HepG2 (cell line): ENCODE measurements around the gene MAT2A. TPM values are rescaled to one million over a fixed set of nuclear protein-coding genes. Genes with fewer than 3 reads are reported as not detected.

Source experiments
- CCAR2 ChIP-seq: fragments of 200-400 bp; formaldehyde crosslinking; optimal IDR thresholded peaks from 2 replicates; pipeline ENCODE3; 2018; ENCODE audit warnings: low read depth, mild to moderate bottlenecking, low read length, moderate library complexity
- MAZ ChIP-seq, 2 experiments: sonication (generic) in 1 of 2; formaldehyde crosslinking in 1 of 2; IDR thresholded peaks; 2 replicates each; pipeline versions ENCODE4 v1.5.0 to v1.6.1; 2012 to 2020; ENCODE audit warnings: low read depth in 2 of 2, mild to moderate bottlenecking in 2 of 2, borderline replicate concordance in 1 of 2, improper control_type of control experiment in 1 of 2, low read length in 1 of 2, missing genetic modification reagents in 1 of 2, moderate library complexity in 1 of 2
- MED8 ChIP-seq: sonication (generic); formaldehyde crosslinking; IDR thresholded peaks from 2 replicates; pipeline ENCODE4 v1.8.1; 2023; ENCODE audit warnings: mild to moderate bottlenecking, missing genetic modification reagents; ENCODE audit not compliant: insufficient replicate concordance
- ONECUT2 ChIP-seq: sonication (generic); formaldehyde crosslinking; IDR thresholded peaks from 2 replicates; pipeline ENCODE4 v1.4.0; 2020; ENCODE audit warnings: missing genetic modification reagents
- POLR2G ChIP-seq: fragments of 200-400 bp; formaldehyde crosslinking; IDR thresholded peaks from 2 replicates; pipeline ENCODE4 v1.6.1; 2018; ENCODE audit warnings: mild to moderate bottlenecking, low read depth, low read length, moderate library complexity
- RELA ChIP-seq: sonication (generic); formaldehyde crosslinking; IDR thresholded peaks from 2 replicates; pipeline ENCODE4 v1.4.0; 2020; ENCODE audit warnings: missing genetic modification reagents
- RFXANK ChIP-seq: IDR thresholded peaks from 2 replicates; pipeline ENCODE4 v1.6.1; 2016
- SIX1 ChIP-seq: sonication (generic); formaldehyde crosslinking; IDR thresholded peaks from 2 replicates; pipeline ENCODE4 v1.4.0; 2020; ENCODE audit warnings: missing genetic modification reagents, borderline replicate concordance
- THAP9 ChIP-seq: sonication (generic); formaldehyde crosslinking; IDR thresholded peaks from 2 replicates; pipeline ENCODE4; 2020; ENCODE audit warnings: missing genetic modification reagents, mild to moderate bottlenecking, borderline replicate concordance
- ZNF138 ChIP-seq: sonication (generic); formaldehyde crosslinking; IDR thresholded peaks from 2 replicates; pipeline ENCODE4 v1.5.0; 2020; ENCODE audit warnings: mild to moderate bottlenecking, low read depth, missing genetic modification reagents
- ZNF224 ChIP-seq: sonication (generic); formaldehyde crosslinking; IDR thresholded peaks from 2 replicates; pipeline ENCODE4 v1.5.0; 2020; ENCODE audit warnings: mild to moderate bottlenecking, missing genetic modification reagents
- ZNF260 ChIP-seq: sonication (generic); formaldehyde crosslinking; IDR thresholded peaks from 2 replicates; pipeline ENCODE4 v1.4.0; 2020; ENCODE audit warnings: missing genetic modification reagents, low read depth, mild to moderate bottlenecking, borderline replicate concordance
- ZNF296 ChIP-seq: sonication (generic); formaldehyde crosslinking; conservative IDR thresholded peaks from 2 replicates; pipeline ENCODE4 v1.5.0; 2020; ENCODE audit warnings: mild to moderate bottlenecking, missing genetic modification reagents
- ZNF362 ChIP-seq: sonication (generic); formaldehyde crosslinking; IDR thresholded peaks from 2 replicates; pipeline ENCODE4 v1.4.0; 2020; ENCODE audit warnings: missing genetic modification reagents, mild to moderate bottlenecking, borderline replicate concordance
- ZNF777 ChIP-seq: sonication (generic); formaldehyde crosslinking; IDR thresholded peaks from 2 replicates; pipeline ENCODE4 v1.4.0; 2020; ENCODE audit warnings: missing genetic modification reagents
- ZNF878 ChIP-seq: sonication (generic); formaldehyde crosslinking; IDR thresholded peaks from 2 replicates; pipeline ENCODE4 v1.8.1; 2023; ENCODE audit warnings: mild to moderate bottlenecking, missing genetic modification reagents, moderate library complexity
- polyA plus RNA-seq, 8 experiments: library from polyadenylated mRNA; depleted of rRNA in 3 of 8; stranded (reverse) in 7 of 8; unstranded in 1 of 8; fragments of >200 nt; fragmentation: Illumina TruSeq in 4 of 8; extraction: Trizol in 4 of 8; gene quantifications; 2 replicates each; pipeline versions ENCODE4 v1.2.1 to v1.2.3, GENCODE V29; 2011 to 2016; ENCODE audit warnings: low read depth in 4 of 8, missing spikeins in 1 of 8, mixed read lengths in 1 of 8; ENCODE audit not compliant: insufficient read depth in 1 of 8
- total RNA-seq, 5 experiments: library from RNA; depleted of rRNA; stranded (reverse); fragments of >200 nt; fragmentation: Illumina TruSeq; extraction: Trizol; gene quantifications; 2 replicates each; pipeline ENCODE4 v1.2.3, GENCODE V29; 2016; ENCODE audit warnings: low read depth in 1 of 5
- TF ChIP-seq, protein P1 (sequence below): sonication (generic); formaldehyde crosslinking; IDR thresholded peaks from 2 replicates; pipeline ENCODE4 v1.9.0; 2022; ENCODE audit warnings: missing genetic modification reagents, mild to moderate bottlenecking, borderline replicate concordance
- TF ChIP-seq, protein P2 (sequence below): sonication (generic); formaldehyde crosslinking; IDR thresholded peaks from 2 replicates; pipeline ENCODE4 v1.5.0; 2020; ENCODE audit warnings: mild to moderate bottlenecking, missing genetic modification reagents, borderline replicate concordance

Gene MAT2A
- total and polyA plus RNA-seq, 2 of the 13 experiments (the other 11 are each of a cell fraction or from before 2014, with no cell fraction given): 155 to 331 TPM

- TF ChIP-seq MAZ (IDR thresholded peaks at IDR 0.05; ENCODE audit: borderline replicate concordance, low read depth, low read length) (no peak), MAZ (CRISPR knock-in tag; IDR thresholded peaks at IDR 0.05; ENCODE audit: low read depth) (0 out of 2 replicates have a peak, but pooled peaks have one; percentile 15), ZNF296 (CRISPR knock-in tag) (no peak), ZNF362 (CRISPR knock-in tag) (no peak), RFXANK (peak; percentile 16; the same call in 1 of the 2 replicates), MED8 (no peak), ZNF777 (CRISPR knock-in tag) (no peak), THAP9 (CRISPR knock-in tag) (peak; percentile 37; the same call in 1 of the 2 replicates), CCAR2 (no peak), ZNF224 (CRISPR knock-in tag) (no peak), ONECUT2 (CRISPR knock-in tag) (no peak), SIX1 (CRISPR knock-in tag) (peak; percentile 47; the same call in 1 of the 2 replicates), RELA (CRISPR knock-in tag) (no peak), ZNF878 (CRISPR knock-in tag) (no peak), POLR2G (no peak), ZNF138 (no peak), ZNF260 (CRISPR knock-in tag) (no peak)
- TF ChIP-seq, protein P1, sequence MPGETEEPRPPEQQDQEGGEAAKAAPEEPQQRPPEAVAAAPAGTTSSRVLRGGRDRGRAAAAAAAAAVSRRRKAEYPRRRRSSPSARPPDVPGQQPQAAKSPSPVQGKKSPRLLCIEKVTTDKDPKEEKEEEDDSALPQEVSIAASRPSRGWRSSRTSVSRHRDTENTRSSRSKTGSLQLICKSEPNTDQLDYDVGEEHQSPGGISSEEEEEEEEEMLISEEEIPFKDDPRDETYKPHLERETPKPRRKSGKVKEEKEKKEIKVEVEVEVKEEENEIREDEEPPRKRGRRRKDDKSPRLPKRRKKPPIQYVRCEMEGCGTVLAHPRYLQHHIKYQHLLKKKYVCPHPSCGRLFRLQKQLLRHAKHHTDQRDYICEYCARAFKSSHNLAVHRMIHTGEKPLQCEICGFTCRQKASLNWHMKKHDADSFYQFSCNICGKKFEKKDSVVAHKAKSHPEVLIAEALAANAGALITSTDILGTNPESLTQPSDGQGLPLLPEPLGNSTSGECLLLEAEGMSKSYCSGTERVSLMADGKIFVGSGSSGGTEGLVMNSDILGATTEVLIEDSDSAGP (CRISPR knock-in tag): no peak
- TF ChIP-seq, protein P2, sequence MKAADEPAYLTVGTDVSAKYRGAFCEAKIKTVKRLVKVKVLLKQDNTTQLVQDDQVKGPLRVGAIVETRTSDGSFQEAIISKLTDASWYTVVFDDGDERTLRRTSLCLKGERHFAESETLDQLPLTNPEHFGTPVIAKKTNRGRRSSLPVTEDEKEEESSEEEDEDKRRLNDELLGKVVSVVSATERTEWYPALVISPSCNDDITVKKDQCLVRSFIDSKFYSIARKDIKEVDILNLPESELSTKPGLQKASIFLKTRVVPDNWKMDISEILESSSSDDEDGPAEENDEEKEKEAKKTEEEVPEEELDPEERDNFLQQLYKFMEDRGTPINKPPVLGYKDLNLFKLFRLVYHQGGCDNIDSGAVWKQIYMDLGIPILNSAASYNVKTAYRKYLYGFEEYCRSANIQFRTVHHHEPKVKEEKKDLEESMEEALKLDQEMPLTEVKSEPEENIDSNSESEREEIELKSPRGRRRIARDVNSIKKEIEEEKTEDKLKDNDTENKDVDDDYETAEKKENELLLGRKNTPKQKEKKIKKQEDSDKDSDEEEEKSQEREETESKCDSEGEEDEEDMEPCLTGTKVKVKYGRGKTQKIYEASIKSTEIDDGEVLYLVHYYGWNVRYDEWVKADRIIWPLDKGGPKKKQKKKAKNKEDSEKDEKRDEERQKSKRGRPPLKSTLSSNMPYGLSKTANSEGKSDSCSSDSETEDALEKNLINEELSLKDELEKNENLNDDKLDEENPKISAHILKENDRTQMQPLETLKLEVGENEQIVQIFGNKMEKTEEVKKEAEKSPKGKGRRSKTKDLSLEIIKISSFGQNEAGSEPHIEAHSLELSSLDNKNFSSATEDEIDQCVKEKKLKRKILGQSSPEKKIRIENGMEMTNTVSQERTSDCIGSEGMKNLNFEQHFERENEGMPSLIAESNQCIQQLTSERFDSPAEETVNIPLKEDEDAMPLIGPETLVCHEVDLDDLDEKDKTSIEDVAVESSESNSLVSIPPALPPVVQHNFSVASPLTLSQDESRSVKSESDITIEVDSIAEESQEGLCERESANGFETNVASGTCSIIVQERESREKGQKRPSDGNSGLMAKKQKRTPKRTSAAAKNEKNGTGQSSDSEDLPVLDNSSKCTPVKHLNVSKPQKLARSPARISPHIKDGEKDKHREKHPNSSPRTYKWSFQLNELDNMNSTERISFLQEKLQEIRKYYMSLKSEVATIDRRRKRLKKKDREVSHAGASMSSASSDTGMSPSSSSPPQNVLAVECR (CRISPR knock-in tag): peak; percentile 42; the same call in 1 of the 2 replicates
These were observed 51.2 kb downstream of the MAT2A start (continued) for GRCh38 chr2:85589982-85590791.
